Subcutaneous abdominal adipose tissue (tissue), 5 donors: Measurements from ENCODE around the gene ENOX2.
"Not testable (repeated sequence)": the region's sequence is repeated elsewhere in the genome, so short reads cannot be mapped to it uniquely, and the experiment has no call there.

Experiments used
- H3K27ac ChIP-seq: one replicate; pipeline ENCODE4 v1.7.0; 2013; ENCODE audit warnings: low read depth, mild to moderate bottlenecking, inconsistent platforms, low read length, moderate library complexity
- H3K27me3 ChIP-seq, 5 donors: one replicate each; pipeline ENCODE4 v1.7.0; 2013; ENCODE audit warnings: low read length in 5 of 5, inconsistent platforms in 1 of 5; ENCODE audit not compliant: control insufficient read depth in 5 of 5, insufficient read depth in 4 of 5
- H3K36me3 ChIP-seq, 5 donors: one replicate each; pipeline ENCODE4 v1.7.0; 2013; ENCODE audit warnings: low read length in 5 of 5; ENCODE audit not compliant: control insufficient read depth in 5 of 5, insufficient read depth in 5 of 5
- H3K4me1 ChIP-seq, 5 donors: one replicate each; pipeline ENCODE4 v1.7.0; 2013; ENCODE audit warnings: low read length in 5 of 5, mild to moderate bottlenecking in 3 of 5, moderate library complexity in 1 of 5; ENCODE audit not compliant: control insufficient read depth in 5 of 5, insufficient read depth in 5 of 5
- H3K4me3 ChIP-seq, 5 donors: one replicate each; pipeline ENCODE4 v1.7.0; 2013; ENCODE audit warnings: low read length in 5 of 5, low read depth in 1 of 5
- H3K9ac ChIP-seq, 5 donors: one replicate each; pipeline ENCODE4 v1.7.0; 2013; ENCODE audit warnings: low read length in 5 of 5, mild to moderate bottlenecking in 4 of 5, moderate library complexity in 3 of 5
- H3K9me3 ChIP-seq, 5 donors: one replicate each; pipeline ENCODE4 v1.7.0; 2013; ENCODE audit warnings: low read length in 5 of 5; ENCODE audit not compliant: control insufficient read depth in 5 of 5
- donor health status: healthy.
- donor health status: healthy.
- donor health status: healthy.
- donor health status: healthy.
- donor health status: healthy.

ENOX2 gene, protein sequence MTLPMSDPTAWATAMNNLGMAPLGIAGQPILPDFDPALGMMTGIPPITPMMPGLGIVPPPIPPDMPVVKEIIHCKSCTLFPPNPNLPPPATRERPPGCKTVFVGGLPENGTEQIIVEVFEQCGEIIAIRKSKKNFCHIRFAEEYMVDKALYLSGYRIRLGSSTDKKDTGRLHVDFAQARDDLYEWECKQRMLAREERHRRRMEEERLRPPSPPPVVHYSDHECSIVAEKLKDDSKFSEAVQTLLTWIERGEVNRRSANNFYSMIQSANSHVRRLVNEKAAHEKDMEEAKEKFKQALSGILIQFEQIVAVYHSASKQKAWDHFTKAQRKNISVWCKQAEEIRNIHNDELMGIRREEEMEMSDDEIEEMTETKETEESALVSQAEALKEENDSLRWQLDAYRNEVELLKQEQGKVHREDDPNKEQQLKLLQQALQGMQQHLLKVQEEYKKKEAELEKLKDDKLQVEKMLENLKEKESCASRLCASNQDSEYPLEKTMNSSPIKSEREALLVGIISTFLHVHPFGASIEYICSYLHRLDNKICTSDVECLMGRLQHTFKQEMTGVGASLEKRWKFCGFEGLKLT

DNA sequence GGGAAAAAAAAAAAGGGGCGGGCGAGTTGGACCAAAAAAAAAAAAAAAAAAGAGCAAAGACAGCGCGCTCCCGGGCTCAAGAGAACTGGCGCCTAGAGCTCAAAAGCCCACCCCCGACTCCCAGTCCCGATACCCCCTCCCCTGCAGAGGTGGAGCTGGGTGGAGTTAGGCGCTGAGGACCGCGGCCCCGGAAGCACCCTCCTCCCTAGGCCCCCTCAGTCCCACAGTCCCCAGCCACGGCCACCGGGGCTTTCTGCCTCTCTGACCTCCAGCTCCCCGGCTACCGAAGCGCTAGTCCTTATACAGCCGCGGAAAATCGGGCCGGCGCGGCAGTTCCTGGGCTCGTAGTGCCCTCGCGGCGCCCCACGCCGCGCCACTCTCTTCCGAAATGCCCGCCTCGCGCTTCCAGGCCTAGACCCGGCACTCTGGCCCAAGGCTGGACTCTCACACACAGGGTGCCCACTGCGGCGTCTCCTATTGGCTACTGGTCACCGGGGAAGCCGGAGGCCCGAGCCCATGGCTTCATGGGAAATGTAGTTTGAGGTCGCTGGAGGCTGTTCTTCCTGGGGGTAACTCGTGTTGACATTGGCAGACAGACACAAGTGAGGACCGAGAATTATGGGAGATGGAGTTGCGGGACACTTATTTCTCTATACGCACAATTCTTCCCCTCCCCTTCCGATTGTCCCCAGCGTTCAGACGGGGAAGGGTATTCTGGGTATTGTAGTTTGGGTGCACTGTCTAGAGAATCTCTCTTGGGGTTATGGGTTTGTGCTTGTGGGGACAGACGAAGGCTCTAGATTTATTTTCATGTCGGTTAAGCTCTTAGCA is at the start of gene ENOX2:
TSS of gene ENOX2 (minus strand) at position 427 of the 831 bp plus-strand sequence. CDS start 199,993 bp downstream, outside the sequence.
- no peaks in the 10 kb centered on the region for H3K9me3 ChIP-seq
- peak within 1 kb of the TSS in 4 of 5 donors; percentile 82 to 93 (median 86) for H3K9ac ChIP-seq
- H3K27ac ChIP-seq: peak within 1 kb of the TSS; percentile 65
- H3K4me1 ChIP-seq: peaks cover 0 to 10% (median 4%) of the 10 kb centered on the region in 5 donors
- H3K4me3 ChIP-seq: peak within 1 kb of the TSS; percentile 59 to 75 (median 70)
- peaks cover 0 to 3% (median 0%) of the 10 kb centered on the region in 5 donors for H3K36me3 ChIP-seq
- H3K27me3 ChIP-seq: no peaks in the 10 kb centered on the region

DNA sequence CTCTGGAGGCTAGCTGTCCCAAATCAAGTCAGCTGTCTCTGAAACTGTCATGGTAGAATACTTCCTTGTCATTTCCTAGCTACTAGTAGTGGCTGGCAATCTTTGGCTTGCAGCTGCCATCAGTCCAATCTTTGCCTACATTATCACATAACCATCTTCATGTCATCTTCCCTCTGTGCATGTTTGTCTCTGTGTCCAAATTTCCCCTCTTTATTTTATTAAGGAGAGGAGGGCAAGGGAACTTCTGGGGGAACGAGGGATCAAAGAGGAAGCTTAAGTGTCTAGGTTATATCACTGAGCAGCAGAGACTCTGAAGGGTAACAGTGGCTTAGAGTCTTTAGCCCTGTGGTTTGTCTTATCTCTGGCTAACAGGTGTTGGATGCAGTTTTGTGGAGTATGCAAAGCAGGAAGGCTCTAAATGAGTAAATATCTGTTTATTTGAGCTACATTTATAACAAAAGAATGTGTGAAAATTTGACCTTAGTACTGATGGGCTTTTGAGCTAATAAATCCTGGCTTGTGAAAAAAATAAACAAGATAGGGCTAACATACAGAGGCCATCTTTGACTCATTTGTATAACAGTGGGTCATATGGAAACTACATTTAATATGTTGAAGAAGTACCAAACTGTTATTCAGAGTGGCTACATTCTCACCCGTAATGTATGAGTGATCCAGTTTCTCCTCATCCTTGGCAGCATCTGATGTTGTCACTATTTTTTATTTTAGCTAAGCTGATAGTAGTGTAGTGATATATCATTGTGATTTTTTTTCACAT is 49.4 kb upstream of the ENOX2 start:
- H3K27me3 ChIP-seq: peaks cover 0 to 9% (median 4%) of the 10 kb centered on the region in 5 donors
- H3K9ac ChIP-seq: no peak overlapping the region
- H3K4me1 ChIP-seq: no peaks in the 10 kb centered on the region
- H3K9me3 ChIP-seq: peaks cover 0 to 13% (median 9%) of the 10 kb centered on the region in 5 donors
- no peak overlapping the region for H3K27ac ChIP-seq
- H3K4me3 ChIP-seq: no peak overlapping the region
- H3K36me3 ChIP-seq: no peaks in the 10 kb centered on the region

DNA sequence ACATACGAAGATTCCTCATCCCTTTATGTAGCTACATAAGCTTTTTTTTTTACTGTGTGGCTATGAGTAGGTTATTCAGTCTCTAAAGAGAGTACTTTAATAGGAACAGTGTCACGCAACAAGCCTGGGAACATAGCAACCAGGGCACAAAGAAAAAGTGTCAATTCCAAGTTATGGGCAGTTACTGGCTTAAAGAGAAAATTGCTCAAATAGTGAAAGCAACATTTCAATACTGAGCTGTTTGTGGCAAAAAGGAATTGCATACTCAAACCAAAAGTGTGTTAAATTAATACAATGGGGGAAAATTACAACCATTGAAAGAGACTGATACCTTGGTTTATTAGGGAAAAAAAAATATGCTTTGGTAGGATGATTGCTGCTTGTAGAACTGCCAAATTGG is 41.2 kb upstream of the ENOX2 start:
- H3K9me3 ChIP-seq: peaks cover 4 to 13% (median 12%) of the 10 kb centered on the region in 5 donors
- no peaks in the 10 kb centered on the region for H3K36me3 ChIP-seq
- peaks cover 0 to 12% (median 3%) of the 10 kb centered on the region in 5 donors for H3K27me3 ChIP-seq
- H3K27ac ChIP-seq: no peak overlapping the region
- no peaks in the 10 kb centered on the region for H3K4me1 ChIP-seq
- no peak overlapping the region for H3K4me3 ChIP-seq
- H3K9ac ChIP-seq: no peak overlapping the region

DNA sequence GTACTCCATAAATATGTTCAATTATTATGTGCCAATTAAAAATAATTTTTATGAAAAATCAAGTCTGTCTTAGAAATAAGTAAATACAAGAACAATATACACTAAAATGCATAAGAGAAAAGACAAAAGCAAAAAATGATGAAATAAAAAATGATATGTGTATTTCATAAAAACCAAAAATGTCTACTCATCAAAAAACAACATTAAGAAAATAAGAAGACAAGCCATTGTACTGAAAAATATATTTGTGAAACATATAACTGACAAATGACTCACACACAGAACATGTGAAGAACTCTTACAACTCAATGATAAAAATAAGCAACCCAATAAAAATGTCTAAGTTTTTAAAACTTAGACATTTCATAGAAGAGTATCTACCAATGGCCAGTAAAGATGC is 34.1 kb upstream of the ENOX2 start:
- H3K36me3 ChIP-seq: no peaks in the 10 kb centered on the region
- H3K9me3 ChIP-seq: no peaks in the 10 kb centered on the region
- H3K27me3 ChIP-seq: no peaks in the 10 kb centered on the region
- no peak overlapping the region for H3K4me3 ChIP-seq
- H3K9ac ChIP-seq: no peak overlapping the region
- H3K27ac ChIP-seq: no peak overlapping the region
- H3K4me1 ChIP-seq: no peaks in the 10 kb centered on the region

DNA sequence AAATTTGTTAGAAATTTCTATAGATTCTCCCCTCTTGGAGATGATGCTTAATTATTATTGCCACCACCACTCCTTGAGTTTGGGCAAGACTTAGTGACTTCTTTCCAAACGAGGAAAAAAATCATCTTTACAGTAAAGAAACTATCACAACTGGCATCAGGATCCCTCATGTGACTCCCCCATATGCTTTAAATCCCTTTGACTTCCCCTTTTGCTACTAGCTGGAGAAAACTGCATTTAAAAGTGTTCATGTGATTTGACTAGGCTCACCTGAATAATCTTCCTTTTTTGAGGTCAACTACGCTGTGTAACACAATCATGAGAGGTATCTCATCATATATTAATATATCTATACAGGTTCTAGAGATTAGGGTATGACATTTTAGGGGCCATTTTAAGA is 30.3 kb upstream of the ENOX2 start:
- H3K27me3 ChIP-seq: peaks cover 0 to 4% (median 0%) of the 10 kb centered on the region in 5 donors
- no peaks in the 10 kb centered on the region for H3K4me1 ChIP-seq
- H3K4me3 ChIP-seq: no peak overlapping the region
- H3K36me3 ChIP-seq: no peaks in the 10 kb centered on the region
- no peak overlapping the region for H3K9ac ChIP-seq
- H3K27ac ChIP-seq: no peak overlapping the region
- H3K9me3 ChIP-seq: no peaks in the 10 kb centered on the region

DNA sequence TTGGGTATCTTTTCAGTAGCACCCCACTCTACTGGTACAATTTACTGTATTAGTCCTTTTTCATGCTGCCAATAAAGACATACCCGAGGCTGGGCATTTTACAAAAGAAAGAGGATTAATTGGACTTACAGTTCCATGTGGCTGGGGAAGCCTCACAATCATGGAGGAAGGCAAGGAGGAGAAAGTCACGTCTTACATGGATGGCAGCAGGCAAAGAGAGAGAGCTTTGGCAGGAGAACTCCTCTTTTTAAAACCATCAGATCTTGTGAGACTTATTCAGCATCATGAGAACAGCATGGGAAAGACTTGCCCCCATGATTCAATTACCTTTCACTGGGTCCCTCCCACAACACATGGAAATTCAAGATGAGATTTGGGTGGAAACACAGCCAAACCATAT is 17.4 kb upstream of the ENOX2 start:
- H3K9ac ChIP-seq, H3K27ac ChIP-seq, H3K9me3 ChIP-seq, H3K27me3 ChIP-seq, H3K36me3 ChIP-seq, H3K4me3 ChIP-seq, H3K4me1 ChIP-seq: not testable (repeated sequence)

DNA sequence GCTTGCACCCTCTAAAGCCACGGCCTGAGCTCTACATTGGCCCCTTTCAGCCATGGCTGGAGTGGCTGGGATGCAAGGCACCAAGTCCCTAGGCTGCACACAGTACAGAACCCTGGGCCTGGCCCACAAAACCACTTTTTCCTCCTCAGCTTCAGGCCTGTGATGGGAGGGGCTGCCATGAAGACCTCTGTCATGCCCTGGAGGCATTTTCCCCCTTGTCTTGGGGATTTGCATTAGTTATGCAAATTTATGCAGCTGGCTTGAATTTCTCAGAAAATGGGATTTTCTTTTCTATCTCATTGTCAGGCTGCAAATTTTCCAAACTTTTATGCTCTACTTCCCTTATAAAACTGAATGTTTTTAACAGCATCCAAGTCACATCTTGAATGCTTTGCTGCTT is 16.7 kb upstream of the ENOX2 start:
- H3K27ac ChIP-seq, H3K36me3 ChIP-seq, H3K9ac ChIP-seq, H3K9me3 ChIP-seq, H3K4me1 ChIP-seq, H3K27me3 ChIP-seq, H3K4me3 ChIP-seq: not testable (repeated sequence)

DNA sequence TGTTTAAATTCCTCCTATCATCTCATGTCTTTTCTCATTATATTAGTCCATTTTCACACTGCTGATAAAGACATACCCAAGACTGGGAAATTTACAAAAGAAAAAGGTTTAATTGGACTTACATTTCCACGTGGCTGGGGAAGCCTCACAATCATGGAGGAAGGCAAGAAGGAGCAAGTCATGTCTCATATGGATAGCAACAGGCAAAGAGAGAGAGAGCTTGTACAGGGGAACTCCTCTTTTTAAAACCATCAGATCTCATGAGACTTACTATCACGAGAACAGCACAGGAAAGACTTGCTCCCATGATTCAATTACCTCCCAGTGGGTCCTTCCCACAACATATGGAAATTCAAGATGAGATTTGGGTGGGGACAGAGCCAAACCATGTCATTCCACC is 15.5 kb upstream of the ENOX2 start:
- H3K36me3 ChIP-seq, H3K4me1 ChIP-seq, H3K9me3 ChIP-seq, H3K9ac ChIP-seq, H3K4me3 ChIP-seq, H3K27ac ChIP-seq: not testable (repeated sequence)
- H3K27me3 ChIP-seq: peaks cover 0 to 10% (median 0%) of the 10 kb centered on the region in 5 donors

DNA sequence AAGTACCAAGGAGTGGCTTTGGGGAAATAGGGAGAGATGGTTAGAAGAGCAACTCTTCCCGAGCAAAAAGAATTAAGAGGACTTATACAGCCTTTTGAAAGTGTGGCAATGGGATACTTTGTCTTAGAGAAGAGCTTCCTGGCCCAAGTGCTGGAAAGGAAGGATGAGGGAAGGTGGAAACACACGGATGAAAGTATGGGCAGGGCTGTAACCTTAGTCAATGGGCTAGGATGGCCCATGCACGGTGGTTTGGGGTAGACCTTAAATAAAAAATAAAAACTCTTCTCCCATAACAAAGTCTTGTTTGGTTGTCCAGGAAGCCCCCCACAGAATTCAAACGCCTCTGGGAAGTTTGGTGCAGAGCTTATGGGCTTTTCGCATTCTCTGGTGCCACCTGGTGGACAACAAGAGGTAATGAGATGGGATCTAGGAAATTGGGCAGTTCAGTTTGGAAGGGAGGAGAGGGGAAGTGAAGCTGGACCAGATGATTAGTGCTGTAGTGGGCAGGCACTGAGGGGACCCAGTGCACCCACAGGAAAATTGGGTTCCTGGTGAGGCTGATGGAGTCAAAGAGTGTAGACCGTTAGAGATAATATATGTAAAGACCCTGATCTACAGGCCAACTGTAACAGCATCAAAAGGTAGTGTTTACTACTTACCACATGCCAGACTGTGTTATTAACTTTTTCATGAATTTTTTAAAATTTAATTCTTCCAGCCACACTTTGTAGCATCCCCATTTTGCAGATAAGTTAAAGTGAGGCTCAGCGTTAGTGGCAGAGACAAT is 13.8 kb upstream of the ENOX2 start:
- Histone ChIP-seq H3K27me3 (peaks cover 0 to 10% (median 0%) of the 10 kb centered on the region in 5 donors), H3K36me3 (no peaks in the 10 kb centered on the region), H3K4me1 (peaks cover 0 to 3% (median 0%) of the 10 kb centered on the region in 5 donors), H3K4me3 (no peak overlapping the region), H3K9me3 (no peaks in the 10 kb centered on the region), H3K9ac (no peak overlapping the region), H3K27ac (no peak overlapping the region)
